Body of pancreas (tissue), 4 donors: ENCODE measurements around the gene SYT2.

Experiments
- POLR2A ChIP-seq, 3 donors: fragments of 450-650 bp; IDR thresholded peaks; one replicate each; pipeline ENCODE4 v1.6.1; 2016; ENCODE audit warnings: antibody characterized with exemption in 3 of 3, mild to moderate bottlenecking in 2 of 3
- TF ChIP-seq, protein P1 (sequence below), 7 experiments: fragments of 450-650 bp in 4 of 7; fragments of 200-600 bp in 3 of 7; sonication (generic) in 3 of 7; IDR thresholded peaks; one replicate each; pipeline ENCODE4 v1.5.1; 2016 to 2019; ENCODE audit warnings: antibody characterized with exemption in 7 of 7

DNA sequence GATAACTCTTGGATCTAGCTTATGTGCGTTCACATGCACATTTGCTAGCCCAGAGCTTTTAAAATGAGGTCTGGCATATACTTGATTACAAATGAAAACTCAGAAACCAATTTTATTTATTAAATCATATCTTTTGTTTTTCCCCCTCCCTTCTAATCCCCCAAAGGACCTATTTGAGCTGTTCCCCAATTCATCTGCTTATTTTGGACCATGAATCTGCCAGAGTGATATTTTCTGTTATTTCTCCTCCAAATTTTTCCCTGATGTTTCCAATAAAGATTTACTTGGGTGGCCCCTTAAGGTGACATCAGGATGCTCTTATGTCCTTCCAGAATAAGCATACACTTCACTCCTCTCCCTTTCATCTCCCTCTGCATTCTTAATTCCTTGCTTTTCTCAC is 123.4 kb downstream of the SYT2 start:
- TF ChIP-seq, protein P1, sequence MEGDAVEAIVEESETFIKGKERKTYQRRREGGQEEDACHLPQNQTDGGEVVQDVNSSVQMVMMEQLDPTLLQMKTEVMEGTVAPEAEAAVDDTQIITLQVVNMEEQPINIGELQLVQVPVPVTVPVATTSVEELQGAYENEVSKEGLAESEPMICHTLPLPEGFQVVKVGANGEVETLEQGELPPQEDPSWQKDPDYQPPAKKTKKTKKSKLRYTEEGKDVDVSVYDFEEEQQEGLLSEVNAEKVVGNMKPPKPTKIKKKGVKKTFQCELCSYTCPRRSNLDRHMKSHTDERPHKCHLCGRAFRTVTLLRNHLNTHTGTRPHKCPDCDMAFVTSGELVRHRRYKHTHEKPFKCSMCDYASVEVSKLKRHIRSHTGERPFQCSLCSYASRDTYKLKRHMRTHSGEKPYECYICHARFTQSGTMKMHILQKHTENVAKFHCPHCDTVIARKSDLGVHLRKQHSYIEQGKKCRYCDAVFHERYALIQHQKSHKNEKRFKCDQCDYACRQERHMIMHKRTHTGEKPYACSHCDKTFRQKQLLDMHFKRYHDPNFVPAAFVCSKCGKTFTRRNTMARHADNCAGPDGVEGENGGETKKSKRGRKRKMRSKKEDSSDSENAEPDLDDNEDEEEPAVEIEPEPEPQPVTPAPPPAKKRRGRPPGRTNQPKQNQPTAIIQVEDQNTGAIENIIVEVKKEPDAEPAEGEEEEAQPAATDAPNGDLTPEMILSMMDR (IDR thresholded peaks at IDR 0.05), result no peak
- no peak for TF ChIP-seq POLR2A (IDR thresholded peaks at IDR 0.05)
